Measurements from ENCODE around the gene VSIG10L2.

VSIG10L2 gene

DNA sequence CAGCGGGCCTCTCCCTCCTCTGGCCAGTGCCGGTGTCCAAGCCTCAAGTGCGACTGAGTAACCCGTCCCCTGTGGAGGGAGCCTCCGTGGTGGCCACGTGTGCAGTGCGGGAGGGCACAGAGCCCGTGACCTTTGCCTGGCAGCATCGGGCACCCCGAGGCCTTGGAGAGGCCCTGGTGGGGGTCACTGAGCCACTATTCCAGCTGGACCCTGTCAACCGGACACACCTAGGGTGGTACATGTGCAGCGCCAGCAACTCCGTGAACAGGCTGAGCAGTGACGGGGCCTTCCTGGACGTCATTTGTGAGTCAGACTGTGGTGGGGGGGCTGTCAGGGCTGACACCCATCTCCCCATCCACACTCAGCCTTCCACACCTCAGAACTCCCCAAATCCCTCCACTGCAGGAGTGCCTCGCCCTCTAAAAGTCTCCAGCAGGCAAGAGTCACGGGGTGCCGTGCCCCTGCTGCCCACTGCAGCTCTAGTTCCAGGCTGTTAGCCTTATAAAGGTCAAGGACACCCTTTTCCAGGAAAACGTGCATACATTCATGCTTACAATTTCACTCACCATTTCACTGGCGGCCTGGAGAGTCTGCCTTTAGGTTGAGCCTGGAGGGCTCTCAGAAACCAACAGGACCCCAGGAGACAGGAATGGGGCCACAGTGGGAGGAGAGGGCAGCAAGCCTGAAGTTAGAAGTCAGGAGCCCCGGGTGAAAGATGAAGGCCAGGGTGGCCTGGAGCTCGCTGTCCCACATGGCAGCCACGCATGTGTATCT is 2.6 kb downstream of the VSIG10L2 start:
- no peak for DNase-seq

GRCh38 chr11:125949271-125950177 is 3.7 kb downstream of the VSIG10L2 start:
- DNase-seq, result no peak

- no peak for DNase-seq
Observed at GRCh38 chr11:125950178-125950490, 4.3 kb downstream of the VSIG10L2 start.

DNA sequence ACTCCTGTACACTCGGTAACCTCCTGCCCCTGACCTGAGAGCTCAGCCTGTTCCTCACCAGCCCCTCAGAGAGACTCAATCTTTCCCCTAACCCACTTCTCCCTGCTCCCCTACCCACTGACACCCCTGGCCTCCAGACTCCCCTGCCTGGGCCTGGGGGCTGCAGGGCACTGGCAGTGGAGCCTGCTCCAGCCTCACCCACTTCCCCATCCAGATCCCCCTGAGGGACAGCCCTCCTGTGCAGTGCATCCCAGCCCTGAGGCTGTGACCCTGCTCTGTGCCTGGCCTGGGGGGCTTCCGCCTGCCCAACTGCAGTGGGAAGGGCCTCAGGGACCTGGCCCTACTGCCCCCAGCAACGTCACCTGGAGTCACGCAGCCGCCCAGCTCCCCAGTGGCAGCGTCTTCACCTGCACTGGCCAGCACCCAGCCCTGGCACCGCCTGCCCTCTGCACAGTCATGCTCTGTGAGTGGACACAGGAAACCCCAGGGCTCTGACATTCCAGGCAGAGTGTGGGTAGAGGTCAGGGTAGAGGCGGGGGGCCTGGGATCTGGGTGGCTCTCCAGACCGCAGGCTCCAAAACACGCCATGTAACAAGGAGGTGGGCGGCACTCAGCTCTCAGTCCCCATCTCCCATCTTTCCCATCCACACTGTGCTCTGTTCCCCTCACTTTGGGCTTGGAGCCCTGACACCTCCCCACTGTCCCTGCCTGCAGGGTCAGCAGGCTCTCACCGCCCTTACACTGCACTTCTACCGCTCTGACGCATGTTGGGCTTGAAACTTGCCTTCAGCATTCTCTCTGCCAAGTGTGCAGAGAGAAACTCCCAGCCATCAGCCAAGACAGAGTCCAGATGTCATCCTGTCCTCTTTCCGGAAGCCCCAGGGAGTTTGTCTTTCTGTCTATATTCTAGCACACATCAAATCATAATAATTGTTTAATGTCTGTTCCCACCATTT is 5.1 kb downstream of the VSIG10L2 start:
- no peak for DNase-seq

GRCh38 chr11:125951731-125952130 is 5.9 kb downstream of the VSIG10L2 start:
- no peak for DNase-seq

- no peak for DNase-seq
Observed at GRCh38 chr11:125952559-125952958, 6.7 kb downstream of the VSIG10L2 start.

- DNase-seq, result no peak
Observed at GRCh38 chr11:125952973-125953372, 7.1 kb downstream of the VSIG10L2 start.

DNA sequence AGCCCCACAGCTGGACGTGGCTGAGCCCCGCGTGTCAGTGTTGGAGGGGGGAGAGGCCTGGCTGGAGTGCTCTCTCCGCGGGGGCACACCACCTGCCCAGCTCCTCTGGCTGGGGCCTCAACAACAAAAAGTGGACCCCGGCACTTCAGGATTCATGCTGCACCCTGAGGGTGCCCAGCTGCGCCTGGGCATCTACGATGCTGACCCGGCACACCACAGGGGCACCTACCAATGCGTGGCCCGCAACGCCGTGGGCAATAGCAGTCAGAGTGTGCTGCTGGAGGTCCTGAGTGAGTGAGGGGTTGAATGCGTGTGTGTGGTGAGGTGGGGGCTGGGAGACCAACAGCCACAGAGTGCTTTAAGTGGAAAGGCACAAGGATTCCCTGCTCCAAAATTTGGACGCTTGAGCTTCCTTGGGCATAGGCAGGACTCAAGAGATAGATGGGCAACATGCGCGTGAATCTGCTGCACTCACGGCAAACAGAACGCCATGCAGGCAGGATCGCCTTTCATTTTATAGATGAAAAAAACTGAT is 7.6 kb downstream of the VSIG10L2 start:
- no peak for DNase-seq

DNA sequence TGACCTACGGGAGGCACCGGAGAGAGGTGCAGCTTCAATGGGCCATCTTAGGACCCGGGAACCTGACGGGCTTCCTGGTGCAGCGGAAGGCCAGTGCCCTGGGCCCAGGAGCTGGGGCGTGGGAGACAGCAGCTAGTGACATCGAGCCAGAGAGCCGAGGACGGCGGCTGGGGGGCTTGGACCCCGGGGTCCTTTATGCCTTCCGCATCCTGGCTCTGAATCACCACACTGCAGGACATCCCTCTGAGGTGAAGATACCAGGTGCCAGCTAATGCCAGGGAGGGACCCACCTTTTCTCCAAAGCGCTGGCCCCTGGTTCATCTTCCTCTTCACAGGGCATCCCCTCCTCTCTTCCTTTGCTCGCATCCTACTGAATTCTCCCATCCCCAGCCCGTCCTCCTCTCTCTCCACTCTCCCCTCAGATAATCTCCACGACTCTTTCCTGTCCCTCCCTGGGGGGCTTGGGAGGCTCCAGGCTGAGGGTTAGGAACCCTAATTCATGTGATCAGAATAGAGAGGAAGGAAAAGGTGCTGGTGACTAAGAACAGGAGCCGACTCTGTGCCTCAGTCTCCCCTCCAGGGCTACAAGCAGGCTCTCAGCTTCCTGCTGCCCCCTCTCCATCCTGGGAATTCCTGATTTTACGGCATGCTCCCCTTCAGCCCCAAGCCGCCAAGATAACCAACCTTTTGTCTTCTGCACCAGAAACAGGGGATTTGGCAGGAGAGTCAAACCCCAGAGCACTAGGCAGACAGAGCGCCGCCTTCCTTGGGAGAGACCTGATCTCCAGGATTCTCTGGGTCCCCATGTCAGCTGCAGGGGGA is 8.5 kb downstream of the VSIG10L2 start:
- DNase-seq, result no peak

GRCh38 chr11:125954945-125955640 is 9.2 kb downstream of the VSIG10L2 start:
- DNase-seq, result no peak

- no peak for DNase-seq
Observed at GRCh38 chr11:125955856-125956255, 10.0 kb downstream of the VSIG10L2 start.

DNA sequence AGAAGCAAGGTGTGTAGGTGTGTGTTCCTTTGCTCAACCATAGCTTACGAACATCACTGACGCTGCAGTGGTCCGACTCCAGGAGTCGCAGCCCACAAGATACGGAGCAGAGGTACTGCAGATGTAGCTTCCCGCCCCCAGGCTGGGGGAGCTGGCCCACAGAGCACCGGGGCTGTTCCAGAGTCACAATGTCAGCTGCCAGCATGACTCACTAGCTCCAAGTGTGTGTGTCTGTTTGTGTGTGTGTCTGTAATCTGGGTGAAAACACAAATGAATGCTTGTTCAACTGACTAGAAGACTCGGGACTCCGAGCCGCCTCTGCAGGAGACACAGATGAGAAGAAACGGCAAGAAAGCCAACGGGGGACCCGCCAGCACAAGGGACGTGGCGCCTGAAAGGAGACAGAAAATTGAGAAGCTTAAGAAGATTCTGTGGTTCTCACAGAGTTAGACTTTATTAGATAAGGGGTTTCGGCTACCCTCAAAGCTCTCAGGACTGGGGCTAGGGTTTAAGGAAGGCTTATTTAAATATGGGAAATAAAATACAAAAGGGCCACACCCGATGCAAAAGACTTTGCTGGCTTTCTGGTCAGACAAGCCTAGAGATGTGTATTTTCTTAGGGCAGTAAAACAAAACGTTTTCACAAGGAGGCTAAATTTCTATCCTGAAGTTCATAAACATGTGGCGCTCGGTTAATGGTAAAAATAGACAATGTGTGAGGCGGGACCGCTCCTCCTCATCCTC is 10.7 kb downstream of the VSIG10L2 start:
- DNase-seq, result no peak

DNA sequence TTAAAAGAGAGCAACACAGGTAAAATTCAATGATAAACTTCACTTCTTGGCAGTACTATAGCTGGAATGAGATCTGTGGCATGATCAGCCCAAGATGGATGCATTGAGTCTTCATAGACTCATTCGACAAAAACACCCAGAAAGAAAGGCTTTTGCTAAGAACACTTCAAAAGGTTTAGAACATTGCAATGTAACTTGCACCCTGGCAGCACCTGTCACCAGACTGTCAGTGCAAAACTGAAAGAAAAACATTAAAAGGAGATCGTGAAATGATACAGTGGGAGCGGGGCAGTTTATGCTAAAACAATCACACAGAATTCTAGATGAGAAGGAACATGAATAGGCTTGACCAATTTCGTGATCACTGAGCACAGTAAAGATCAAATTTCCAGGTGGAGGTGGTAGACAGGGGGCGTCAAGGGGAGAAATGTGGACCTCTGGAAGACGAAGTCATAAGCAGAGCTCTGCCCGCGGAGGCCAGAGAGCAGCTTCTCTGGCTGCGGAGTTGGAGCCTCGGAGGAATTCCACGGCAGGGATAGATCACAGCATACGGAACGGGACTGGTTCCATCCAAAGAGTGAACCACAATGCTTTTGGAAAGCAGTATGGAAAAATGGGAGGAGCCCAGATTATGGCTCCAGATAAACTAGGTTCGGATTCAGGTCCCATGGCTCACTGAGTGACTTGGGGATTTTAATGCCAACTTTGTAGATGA is 11.9 kb downstream of the VSIG10L2 start:
- no peak for DNase-seq

- DNase-seq, result no peak
Observed at GRCh38 chr11:125958872-125959400, 13.1 kb downstream of the VSIG10L2 start.

GRCh38 chr11:125959511-125959910 is 13.7 kb downstream of the VSIG10L2 start:
- no peak for DNase-seq

DNA sequence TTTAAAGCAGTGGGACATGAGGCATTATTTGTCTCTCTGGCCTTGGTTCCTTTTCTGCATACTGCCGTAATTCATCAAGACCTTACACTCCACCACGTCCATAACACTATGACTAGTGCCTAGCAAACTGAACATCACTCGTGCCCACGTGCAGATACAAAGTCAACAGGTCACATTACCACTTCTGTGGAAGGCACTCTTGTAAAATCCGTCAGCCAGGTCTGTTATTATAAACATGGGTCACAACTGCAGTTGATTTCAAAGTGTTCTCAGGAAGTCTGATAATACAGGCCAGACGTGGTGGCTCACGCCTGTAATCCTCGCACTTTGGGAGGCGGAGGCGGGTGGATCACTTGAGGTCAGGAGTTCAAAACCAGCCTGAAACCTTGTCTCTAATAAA is 14.1 kb downstream of the VSIG10L2 start:
- DNase-seq, result no peak

GRCh38 chr11:125960771-125961170 is 14.9 kb downstream of the VSIG10L2 start:
- DNase-seq, result no peak

DNA sequence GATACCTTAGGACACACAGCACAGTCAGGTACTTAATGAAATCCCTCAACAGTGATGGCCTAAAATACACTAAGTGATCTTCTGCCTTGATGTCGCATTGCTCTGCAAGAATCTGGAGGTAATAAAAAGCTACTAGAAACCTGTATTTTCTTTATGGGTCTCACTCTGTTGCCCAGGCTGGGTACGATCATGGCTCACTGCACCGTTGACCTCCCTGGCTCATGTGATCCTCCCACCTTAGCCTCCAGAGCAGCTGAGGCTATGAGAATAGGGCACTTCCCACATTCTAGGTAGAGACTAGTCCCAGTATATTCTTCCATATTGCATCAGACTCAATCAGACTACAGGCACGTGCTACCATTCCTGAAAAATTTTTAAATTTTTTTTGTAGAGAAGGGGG is 21.7 kb downstream of the VSIG10L2 start:
- no peak for DNase-seq

- peak; percentile 26 to 34 for DNase-seq
Observed at GRCh38 chr11:125968354-125968753, 22.5 kb downstream of the VSIG10L2 start.

All from AML-193 (cell line).